Thoracic aorta (tissue), 2 donors: ENCODE data around the gene SETDB1. TPM values are rescaled to one million over a fixed set of nuclear protein-coding genes. Genes with fewer than 3 reads are reported as not detected.

Experiments used
- ATAC-seq: fragments of 150-250 bp; one replicate; pipeline ENCODE4 v1.8.0; 2017; ENCODE audit warnings: low read depth; ENCODE audit not compliant: insufficient number of reproducible peaks, low FRiP score
- DNase-seq: peaks from one replicate; pipeline ENCODE4 v3.0.0-alpha.2; 2020; ENCODE audit warnings: low spot score
- H3K27ac ChIP-seq, 2 donors: fragments of 200-600 bp; sonication (generic); 1 replicate in 1 of 2; 2 replicates in 1 of 2; pipeline ENCODE4 v1.5.1; 2016; ENCODE audit warnings: mild to moderate bottlenecking in 2 of 2, moderate library complexity in 2 of 2
- H3K27me3 ChIP-seq: fragments of 200-600 bp; sonication (generic); replicated peaks from 2 replicates; pipeline ENCODE4 v1.6.0; 2016; ENCODE audit warnings: mild to moderate bottlenecking; ENCODE audit not compliant: insufficient read depth
- H3K36me3 ChIP-seq: fragments of 200-600 bp; sonication (generic); one replicate; pipeline ENCODE4 v1.5.1; 2016
- H3K4me1 ChIP-seq, 2 donors: fragments of 200-600 bp; sonication (generic); 1 replicate in 1 of 2; 2 replicates in 1 of 2; pipeline versions ENCODE4 v1.5.1 to v1.6.0; 2016; ENCODE audit warnings: low read depth in 2 of 2, mild to moderate bottlenecking in 1 of 2; ENCODE audit not compliant: control insufficient read depth in 1 of 2
- H3K4me3 ChIP-seq: fragments of 200-600 bp; sonication (generic); 2 replicates; pipeline ENCODE4 v1.5.1; 2016; ENCODE audit warnings: mild to moderate bottlenecking
- H3K9me3 ChIP-seq: fragments of 200-600 bp; sonication (generic); 2 replicates; pipeline ENCODE4 v1.5.1; 2016
- total RNA-seq, 2 donors: library from RNA; depleted of rRNA; stranded (reverse); fragments of >200 nt; gene quantifications; one replicate each; pipeline versions ENCODE4 v1.1.0 to v1.2.3, GENCODE V29; 2016
- TF ChIP-seq, protein P1 (sequence below): fragments of 200-600 bp; sonication (generic); IDR thresholded peaks from one replicate; pipeline ENCODE4 v1.5.1; 2019; ENCODE audit warnings: antibody characterized with exemption

SETDB1 gene
- total RNA-seq, 2 donors from 2014 or later: 38.9 to 42.7 TPM

DNA sequence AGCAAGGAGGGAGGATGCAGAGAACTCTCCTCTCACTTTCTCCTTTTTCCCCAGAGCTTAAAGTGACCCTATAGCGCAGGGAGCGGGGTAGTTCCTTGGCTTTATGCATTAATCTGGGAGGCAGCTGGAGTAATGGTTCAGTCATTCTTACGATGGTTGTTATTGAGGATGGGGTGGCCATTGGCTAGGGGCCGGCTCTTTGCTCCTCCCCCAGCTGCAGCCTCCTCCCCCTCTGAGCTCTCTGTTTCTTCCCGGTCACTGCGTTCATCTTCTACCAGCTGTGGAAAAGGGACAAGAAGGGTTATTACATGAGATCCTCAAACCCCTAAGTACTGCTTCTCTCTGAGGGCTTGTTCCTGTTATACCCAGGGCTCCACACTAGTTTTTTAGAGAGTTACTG is 39.8 kb downstream of the SETDB1 start:
- Histone ChIP-seq H3K27ac (no peak overlapping the region), H3K9me3 (no peaks in the 10 kb centered on the region), H3K36me3 (peaks cover 73% of the 10 kb centered on the region), H3K4me3 (no peak overlapping the region), H3K4me1 (peaks cover 10 to 14% of the 10 kb centered on the region in 2 donors), H3K27me3 (no peaks in the 10 kb centered on the region)
- TF ChIP-seq, protein P1, sequence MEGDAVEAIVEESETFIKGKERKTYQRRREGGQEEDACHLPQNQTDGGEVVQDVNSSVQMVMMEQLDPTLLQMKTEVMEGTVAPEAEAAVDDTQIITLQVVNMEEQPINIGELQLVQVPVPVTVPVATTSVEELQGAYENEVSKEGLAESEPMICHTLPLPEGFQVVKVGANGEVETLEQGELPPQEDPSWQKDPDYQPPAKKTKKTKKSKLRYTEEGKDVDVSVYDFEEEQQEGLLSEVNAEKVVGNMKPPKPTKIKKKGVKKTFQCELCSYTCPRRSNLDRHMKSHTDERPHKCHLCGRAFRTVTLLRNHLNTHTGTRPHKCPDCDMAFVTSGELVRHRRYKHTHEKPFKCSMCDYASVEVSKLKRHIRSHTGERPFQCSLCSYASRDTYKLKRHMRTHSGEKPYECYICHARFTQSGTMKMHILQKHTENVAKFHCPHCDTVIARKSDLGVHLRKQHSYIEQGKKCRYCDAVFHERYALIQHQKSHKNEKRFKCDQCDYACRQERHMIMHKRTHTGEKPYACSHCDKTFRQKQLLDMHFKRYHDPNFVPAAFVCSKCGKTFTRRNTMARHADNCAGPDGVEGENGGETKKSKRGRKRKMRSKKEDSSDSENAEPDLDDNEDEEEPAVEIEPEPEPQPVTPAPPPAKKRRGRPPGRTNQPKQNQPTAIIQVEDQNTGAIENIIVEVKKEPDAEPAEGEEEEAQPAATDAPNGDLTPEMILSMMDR: no peak
- ATAC-seq (no peak), DNase-seq (no peak)

DNA sequence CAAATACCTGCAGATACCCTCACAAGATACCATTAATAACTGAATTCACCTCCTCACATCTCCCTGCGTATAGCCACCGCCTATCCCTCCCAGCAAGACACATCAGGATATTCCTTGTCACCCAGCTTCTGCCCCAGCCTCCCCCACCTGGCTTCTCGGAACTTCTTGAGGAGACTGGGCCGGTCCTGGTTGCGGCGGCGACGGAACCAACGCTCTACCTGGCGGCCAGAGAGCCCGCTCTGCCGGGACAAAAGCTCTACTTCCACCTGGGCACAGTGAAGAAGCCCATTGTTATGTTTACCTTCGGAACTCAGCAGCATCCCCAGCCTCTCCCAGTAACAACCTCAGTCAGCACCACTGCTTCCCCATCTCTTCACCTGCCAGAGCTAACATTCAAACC is 41.8 kb downstream of the SETDB1 start:
- DNase-seq (no peak), ATAC-seq (no peak)
- Histone ChIP-seq H3K9me3 (no peaks in the 10 kb centered on the region), H3K27ac (no peak overlapping the region), H3K4me3 (no peak overlapping the region), H3K36me3 (peaks cover 56% of the 10 kb centered on the region), H3K4me1 (peaks cover 28 to 34% of the 10 kb centered on the region in 2 donors), H3K27me3 (no peaks in the 10 kb centered on the region)
- TF ChIP-seq, protein P1: no peak

DNA sequence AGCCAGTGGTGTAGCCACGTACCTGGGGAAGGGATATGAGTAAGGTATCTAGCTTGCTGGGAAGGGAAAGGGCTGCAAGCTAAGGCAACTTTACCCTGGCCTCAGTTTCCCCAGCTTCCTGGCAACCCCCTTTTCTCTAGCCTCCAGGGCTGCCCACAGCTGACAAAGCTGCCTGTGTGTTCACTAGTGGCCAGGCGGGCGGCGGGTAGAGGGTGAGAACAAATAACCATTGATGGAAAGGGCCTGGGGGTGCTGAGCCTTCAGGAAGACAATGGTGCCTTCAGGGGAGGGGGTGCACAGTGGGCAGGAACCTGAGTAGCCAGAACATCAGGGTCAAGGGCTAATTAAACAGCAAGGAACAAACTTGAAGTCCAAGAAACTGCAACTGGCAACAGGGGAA is 42.3 kb downstream of the SETDB1 start:
- peaks cover 28 to 39% of the 10 kb centered on the region in 2 donors for H3K4me1 ChIP-seq
- H3K4me3 ChIP-seq: no peak overlapping the region
- H3K27ac ChIP-seq: no peak overlapping the region
- TF ChIP-seq, protein P1: no peak
- DNase-seq (no peak), ATAC-seq (no peak)
- no peaks in the 10 kb centered on the region for H3K9me3 ChIP-seq
- H3K27me3 ChIP-seq: no peaks in the 10 kb centered on the region
- peaks cover 51% of the 10 kb centered on the region for H3K36me3 ChIP-seq

DNA sequence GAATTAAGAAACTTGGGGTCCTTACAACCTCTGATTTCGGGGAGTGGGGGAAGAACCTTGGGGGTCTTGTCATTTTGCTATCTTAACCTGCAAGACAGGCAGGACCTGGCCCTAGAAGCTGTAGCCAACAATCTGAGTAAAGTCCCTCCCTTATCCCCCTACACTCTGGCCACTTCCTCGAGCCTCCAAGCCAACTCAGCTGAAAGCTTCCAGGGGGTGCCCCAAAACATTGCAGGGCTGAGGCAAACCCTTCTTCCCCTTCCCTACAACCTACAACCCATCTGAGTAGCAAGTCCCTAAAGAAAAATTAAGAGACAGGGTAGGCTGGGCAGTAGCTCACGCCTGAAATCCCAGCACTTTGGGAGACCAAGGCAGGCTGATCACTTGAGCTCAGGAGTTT is 43.5 kb downstream of the SETDB1 start:
- TF ChIP-seq, protein P1: no peak
- H3K36me3 ChIP-seq: peaks cover 39% of the 10 kb centered on the region
- no peak overlapping the region for H3K4me3 ChIP-seq
- H3K4me1 ChIP-seq: peaks cover 28 to 40% of the 10 kb centered on the region in 2 donors
- H3K27ac ChIP-seq: no peak overlapping the region
- no peaks in the 10 kb centered on the region for H3K27me3 ChIP-seq
- ATAC-seq (no peak), DNase-seq (no peak)
- H3K9me3 ChIP-seq: no peaks in the 10 kb centered on the region

DNA sequence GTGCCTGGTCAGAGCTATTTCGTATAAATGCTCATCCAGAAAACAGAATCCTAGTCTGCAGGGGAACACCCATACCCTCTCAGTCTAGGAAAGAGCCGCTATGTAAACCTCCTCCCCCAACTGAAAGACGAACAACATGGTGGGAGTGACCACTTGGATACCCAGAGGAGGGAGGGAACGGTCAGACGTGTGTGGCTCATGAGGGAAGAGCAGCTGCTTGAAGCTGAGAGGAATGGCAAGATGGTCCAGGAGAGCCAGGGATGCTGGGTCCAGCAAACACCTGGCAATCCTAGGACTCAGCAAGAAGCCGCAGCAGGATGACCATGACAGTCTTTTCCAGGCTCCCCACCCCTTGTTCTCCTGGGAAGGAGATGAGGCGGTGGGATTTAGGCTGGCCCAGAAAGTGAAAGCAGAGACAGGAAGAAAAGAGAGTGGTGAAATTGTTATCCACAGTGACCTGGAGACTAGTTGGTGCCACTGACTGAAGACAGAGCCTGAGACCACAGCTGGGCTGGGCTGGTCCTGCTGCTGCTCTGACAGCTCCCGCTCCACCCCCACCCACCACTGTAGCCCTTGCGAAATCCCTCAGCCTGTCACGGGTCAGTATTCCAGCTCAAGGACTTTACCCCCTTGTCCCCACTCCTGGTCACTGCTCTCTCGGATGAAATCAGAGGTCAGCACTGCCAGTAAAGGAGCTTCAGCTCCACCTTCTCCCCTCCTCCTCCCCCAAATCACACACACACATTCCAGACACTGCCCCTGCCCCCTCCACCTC is 44.8 kb downstream of the SETDB1 start:
- DNase-seq (no peak), ATAC-seq (peak; percentile 35)
- peak overlapping the region; percentile 92 to 94 for H3K27ac ChIP-seq
- H3K4me3 ChIP-seq: peak overlapping the region; percentile 89
- H3K4me1 ChIP-seq: peaks cover 28 to 48% of the 10 kb centered on the region in 2 donors
- TF ChIP-seq, protein P1: no peak
- peaks cover 30% of the 10 kb centered on the region for H3K36me3 ChIP-seq
- H3K9me3 ChIP-seq: no peaks in the 10 kb centered on the region
- H3K27me3 ChIP-seq: no peaks in the 10 kb centered on the region
